H9 (cell line): ENCODE results near the gene KCNMB2. TPM values are rescaled to one million over a fixed set of nuclear protein-coding genes. Genes with fewer than 3 reads are reported as not detected.

Experiments used
- DNase-seq: peaks from one replicate; pipeline ENCODE4 v3.0.0-alpha.2; 2017
- H2AFZ ChIP-seq: one replicate; pipeline ENCODE4 v1.6.1; 2013; ENCODE audit warnings: mild to moderate bottlenecking, low read length, control low read depth, moderate library complexity
- H2AK5ac ChIP-seq: 2 replicates; pipeline ENCODE4 v1.6.1; 2013; ENCODE audit warnings: low read length, control low read depth, mixed read lengths; ENCODE audit not compliant: insufficient read length
- H2BK120ac ChIP-seq: one replicate; pipeline ENCODE4 v1.6.1; 2013; ENCODE audit warnings: low read depth, mild to moderate bottlenecking, low read length, control low read depth, inconsistent platforms; ENCODE audit not compliant: poor library complexity, severe bottlenecking
- H2BK12ac ChIP-seq: 2 replicates; pipeline ENCODE4 v1.6.1; 2013; ENCODE audit warnings: low read length, control low read depth, mixed read lengths, low read depth; ENCODE audit not compliant: insufficient read length
- H2BK15ac ChIP-seq: 2 replicates; pipeline ENCODE4 v1.6.1; 2013; ENCODE audit warnings: low read depth, low read length, control low read depth
- H2BK20ac ChIP-seq: one replicate; pipeline ENCODE4 v1.6.1; 2013; ENCODE audit warnings: low read depth, mild to moderate bottlenecking, low read length, control low read depth, inconsistent platforms; ENCODE audit not compliant: poor library complexity, severe bottlenecking
- H2BK5ac ChIP-seq: 2 replicates; pipeline ENCODE4 v1.6.1; 2013; ENCODE audit warnings: low read length, control low read depth, mixed read lengths; ENCODE audit not compliant: insufficient read length
- H3K14ac ChIP-seq: 2 replicates; pipeline ENCODE4 v1.6.1; 2013; ENCODE audit warnings: low read length, control low read depth; ENCODE audit not compliant: insufficient read depth
- H3K18ac ChIP-seq: 2 replicates; pipeline ENCODE4 v1.6.1; 2013; ENCODE audit warnings: low read depth, mild to moderate bottlenecking, mixed read lengths, low read length, control low read depth; ENCODE audit not compliant: insufficient read length
- H3K23ac ChIP-seq: 2 replicates; pipeline ENCODE4 v1.6.1; 2013; ENCODE audit warnings: low read length, control low read depth, mixed read lengths, low read depth; ENCODE audit not compliant: insufficient read length
- H3K23me2 ChIP-seq: 2 replicates; pipeline ENCODE4 v1.6.1; 2013; ENCODE audit warnings: low read depth, mild to moderate bottlenecking, mixed read lengths, low read length, control low read depth; ENCODE audit not compliant: insufficient read length, poor library complexity, severe bottlenecking
- H3K27ac ChIP-seq: 2 replicates; pipeline ENCODE4 v1.5.1; 2013; ENCODE audit warnings: low read length, control low read depth, mixed read lengths, low read depth; ENCODE audit not compliant: insufficient read length
- H3K27me3 ChIP-seq: 2 replicates; pipeline ENCODE4 v1.6.1; 2013; ENCODE audit warnings: low read length, control low read depth, inconsistent platforms; ENCODE audit not compliant: insufficient read depth
- H3K4ac ChIP-seq: 2 replicates; pipeline ENCODE4 v1.6.1; 2013; ENCODE audit warnings: low read depth, mild to moderate bottlenecking, control low read depth, inconsistent platforms, low read length, moderate library complexity
- H3K4me1 ChIP-seq: 2 replicates; pipeline ENCODE4 v1.6.1; 2013; ENCODE audit warnings: low read length, control low read depth, inconsistent platforms; ENCODE audit not compliant: insufficient read depth
- H3K4me2 ChIP-seq: 2 replicates; pipeline ENCODE4 v1.6.1; 2013; ENCODE audit warnings: low read length, control low read depth, mixed read lengths; ENCODE audit not compliant: insufficient read length, insufficient read depth
- H3K56ac ChIP-seq: 2 replicates; pipeline ENCODE4 v1.6.1; 2013; ENCODE audit warnings: low read depth, mild to moderate bottlenecking, mixed read lengths, low read length, control low read depth; ENCODE audit not compliant: insufficient read length
- H3K79me1 ChIP-seq: 2 replicates; pipeline ENCODE4 v1.6.1; 2013; ENCODE audit warnings: low read depth, mild to moderate bottlenecking, moderate library complexity, low read length, control low read depth, inconsistent platforms; ENCODE audit not compliant: insufficient read depth, poor library complexity, severe bottlenecking
- H3K79me2 ChIP-seq: 2 replicates; pipeline ENCODE4 v1.6.1; 2013; ENCODE audit warnings: low read length, control low read depth, inconsistent platforms; ENCODE audit not compliant: insufficient read depth
- H3K9ac ChIP-seq: 2 replicates; pipeline ENCODE4 v1.6.1; 2013; ENCODE audit warnings: low read length, control low read depth, mixed read lengths; ENCODE audit not compliant: insufficient read length; ENCODE audit errors: extremely low read depth
- H3K9me3 ChIP-seq: one replicate; pipeline ENCODE4 v1.6.1; 2013; ENCODE audit warnings: low read depth, low read length, inconsistent platforms; ENCODE audit not compliant: control insufficient read depth
- H3T11ph ChIP-seq: one replicate; pipeline ENCODE4 v1.6.1; 2013; ENCODE audit warnings: mild to moderate bottlenecking, low read length, control low read depth, inconsistent platforms
- H4K20me1 ChIP-seq: one replicate; pipeline ENCODE4 v1.6.1; 2013; ENCODE audit not compliant: control insufficient read depth, insufficient read length, insufficient read depth
- H4K5ac ChIP-seq: 2 replicates; pipeline ENCODE4 v1.6.1; 2013; ENCODE audit warnings: low read depth, mild to moderate bottlenecking, mixed read lengths, low read length, control low read depth; ENCODE audit not compliant: insufficient read length
- H4K8ac ChIP-seq: replicated peaks from 2 replicates; pipeline ENCODE4 v1.6.1; 2013; ENCODE audit warnings: low read length, control low read depth, mixed read lengths, low read depth; ENCODE audit not compliant: insufficient read length
- H4K91ac ChIP-seq: 2 replicates; pipeline ENCODE4 v1.6.1; 2013; ENCODE audit warnings: low read depth, mild to moderate bottlenecking, moderate library complexity, mixed read lengths, low read length, control low read depth; ENCODE audit not compliant: insufficient read length
- H3K27ac Mint-ChIP-seq, 3 experiments: 2 replicates in 2 of 3; 3 replicates in 1 of 3; pipeline ENCODE4 v1.8.0; 2020 to 2021; ENCODE audit warnings: mixed read lengths in 3 of 3, mild to moderate bottlenecking in 1 of 3, moderate library complexity in 1 of 3
- H3K27me3 Mint-ChIP-seq: 2 replicates; pipeline ENCODE4 v1.8.0; 2021; ENCODE audit warnings: low read depth, mild to moderate bottlenecking, moderate library complexity, mixed read lengths
- H3K36me3 Mint-ChIP-seq, 3 experiments: 2 replicates in 2 of 3; 3 replicates in 1 of 3; pipeline ENCODE4 v1.8.0; 2020 to 2021; ENCODE audit warnings: low read depth in 3 of 3, mixed read lengths in 3 of 3; ENCODE audit not compliant: insufficient read depth in 1 of 3
- H3K4me1 Mint-ChIP-seq, 2 experiments: 2 replicates each; pipeline ENCODE4 v1.8.0; 2020; ENCODE audit warnings: mixed read lengths in 2 of 2
- H3K4me3 Mint-ChIP-seq, 2 experiments: 2 replicates in 1 of 2; 3 replicates in 1 of 2; pipeline ENCODE4 v1.8.0; 2020 to 2021; ENCODE audit warnings: mild to moderate bottlenecking in 2 of 2, mixed read lengths in 2 of 2, moderate library complexity in 1 of 2
- H3K9me3 Mint-ChIP-seq, 2 experiments: 2 replicates in 1 of 2; 3 replicates in 1 of 2; pipeline ENCODE4 v1.8.0; 2020; ENCODE audit warnings: mild to moderate bottlenecking in 2 of 2, mixed read lengths in 2 of 2, moderate library complexity in 1 of 2
- CTCF ChIP-seq: fragments of 200-600 bp; sonication (generic); conservative IDR thresholded peaks from 3 replicates; pipeline ENCODE4 v1.8.0; 2021; ENCODE audit warnings: antibody characterized with exemption, mild to moderate bottlenecking
- WGBS: extraction: QIAGEN DNeasy Blood & Tissue Kit; methylation state at CpG from one replicate; pipeline ENCODE4 v1.1.7; 2013; ENCODE audit warnings: missing lambda C conversion rate, low lambda C conversion rate, mixed read lengths; ENCODE audit not compliant: insufficient read length; ENCODE audit errors: extremely low coverage; 5-methylcytosine and 5-hydroxymethylcytosine counted together
- total RNA-seq: library from RNA; stranded (reverse); gene quantifications from 2 replicates; pipeline ENCODE4 v1.2.1, GENCODE V29; 2021

Gene KCNMB2
- total RNA-seq, 1 experiment from 2014 or later = not detected

GRCh38 chr3:178645503-178645902, 109.3 kb downstream of the KCNMB2 start:
- Histone ChIP-seq H2BK120ac (no peak overlapping the region), H3T11ph (no peak overlapping the region), H3K56ac (no peak overlapping the region), H4K20me1 (no peaks in the 10 kb centered on the region), H3K79me1 (no peaks in the 10 kb centered on the region), H3K27me3 (no peaks in the 10 kb centered on the region), H3K4me2 (no peak overlapping the region), H2BK5ac (no peak overlapping the region), H3K27ac (no peak overlapping the region), H3K9me3 (no peaks in the 10 kb centered on the region), H3K18ac (no peak overlapping the region), H4K8ac (no peak overlapping the region), H3K4me1 (no peaks in the 10 kb centered on the region), H4K91ac (no peak overlapping the region), H2BK12ac (no peak overlapping the region), H2AK5ac (no peak overlapping the region), H3K9ac (no peak overlapping the region), H2AFZ (no peak overlapping the region), H3K79me2 (no peaks in the 10 kb centered on the region), H3K23ac (no peak overlapping the region), H3K23me2 (no peaks in the 10 kb centered on the region), H4K5ac (no peak overlapping the region), H3K4ac (no peak overlapping the region), H3K14ac (no peak overlapping the region), H2BK15ac (no peak overlapping the region), H2BK20ac (no peak overlapping the region)
- H3K4me1 Mint-ChIP-seq = no peaks in the 10 kb centered on the region
- DNase-seq = no peak
- no peaks in the 10 kb centered on the region; the same call in 1 of the 2 replicates for H3K27me3 Mint-ChIP-seq
- no peak overlapping the region; a peak in 1 of 7 replicates for H3K27ac Mint-ChIP-seq
- H3K9me3 Mint-ChIP-seq = peaks cover 0 to under 1% of the 10 kb centered on the region in 2 experiments; a peak in 1 of 5 replicates
- TF ChIP-seq CTCF = no peak
- no peaks in the 10 kb centered on the region; a peak in 1 of 7 replicates for H3K36me3 Mint-ChIP-seq
- WGBS = no CpG with 5 or more reads among the region's 3 CpGs
- no peak overlapping the region for H3K4me3 Mint-ChIP-seq
